HG02678 (cell line): Measurements from ENCODE around the gene STAM2.
"Not testable (repeated sequence)": the region's sequence is repeated elsewhere in the genome, so short reads cannot be mapped to it uniquely, and the experiment has no call there.

Source experiments
- ATAC-seq: cut with Tn5 transposase; IDR thresholded peaks from one replicate; pipeline ENCODE4 v1.9.1; 2021; ENCODE audit warnings: mild to moderate bottlenecking, moderate library complexity; ENCODE audit not compliant: unreplicated experiment

The STAM2 gene

GRCh38 chr2:152114366-152114765, 61.2 kb downstream of the STAM2 start:
- ATAC-seq = no peak

DNA sequence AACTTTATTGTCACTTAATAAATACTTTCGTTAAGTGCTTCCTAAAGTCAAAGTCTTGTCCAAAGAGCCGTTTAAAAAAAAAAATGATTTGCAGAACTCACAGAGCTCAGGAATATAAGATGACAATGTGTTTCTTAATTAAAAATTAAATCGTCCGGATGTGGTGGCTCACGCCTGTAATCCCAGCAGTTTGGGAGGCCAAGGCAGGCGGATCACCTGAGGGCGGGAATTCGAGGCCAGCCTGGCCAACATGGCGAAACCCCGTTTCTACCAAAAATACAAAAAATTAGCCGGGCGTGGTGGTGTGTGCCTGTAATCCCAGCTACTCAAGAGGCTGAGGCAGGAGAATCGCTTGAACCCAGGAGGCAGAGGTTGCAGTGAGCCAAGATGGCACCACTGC, 68.4 kb downstream of the STAM2 start:
- not testable (repeated sequence) for ATAC-seq

DNA sequence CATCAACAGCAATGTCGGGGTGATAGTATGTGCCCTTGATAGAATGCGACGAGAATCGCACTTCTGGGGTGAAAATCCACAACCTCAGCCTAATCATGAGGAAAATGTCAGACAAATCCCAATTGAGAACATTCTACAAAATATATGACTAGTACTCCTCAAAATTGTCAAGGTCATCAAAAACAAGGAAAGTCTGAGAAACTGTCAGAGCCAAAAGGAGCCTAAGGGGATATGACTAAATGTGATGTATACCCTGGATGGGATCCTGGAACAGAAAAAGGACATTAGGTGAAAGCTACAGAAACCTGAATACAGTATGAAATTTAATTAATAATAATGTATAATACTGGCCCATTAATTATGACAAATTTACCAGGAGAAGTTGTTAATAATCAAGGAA, 69.1 kb downstream of the STAM2 start:
- ATAC-seq = no peak

DNA sequence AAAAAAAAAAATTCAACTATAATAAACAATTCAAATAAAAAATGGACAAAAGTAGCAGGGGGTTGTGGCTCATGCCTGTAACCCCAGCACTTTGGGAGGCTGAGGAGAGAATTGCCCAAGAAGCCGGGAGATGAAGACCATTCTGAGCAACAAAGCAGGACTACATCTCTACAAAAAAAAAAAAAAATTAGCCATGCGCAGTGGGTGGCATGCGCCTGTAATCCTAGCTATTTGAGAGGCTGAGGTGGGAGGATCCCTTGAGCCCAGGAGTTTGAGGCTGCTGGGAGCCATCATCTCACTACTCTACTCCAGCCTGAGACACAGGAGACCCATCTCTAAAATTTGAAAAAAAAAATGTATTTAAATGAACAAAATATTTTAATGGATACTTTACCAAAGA, 72.3 kb downstream of the STAM2 start:
- no peak for ATAC-seq

DNA sequence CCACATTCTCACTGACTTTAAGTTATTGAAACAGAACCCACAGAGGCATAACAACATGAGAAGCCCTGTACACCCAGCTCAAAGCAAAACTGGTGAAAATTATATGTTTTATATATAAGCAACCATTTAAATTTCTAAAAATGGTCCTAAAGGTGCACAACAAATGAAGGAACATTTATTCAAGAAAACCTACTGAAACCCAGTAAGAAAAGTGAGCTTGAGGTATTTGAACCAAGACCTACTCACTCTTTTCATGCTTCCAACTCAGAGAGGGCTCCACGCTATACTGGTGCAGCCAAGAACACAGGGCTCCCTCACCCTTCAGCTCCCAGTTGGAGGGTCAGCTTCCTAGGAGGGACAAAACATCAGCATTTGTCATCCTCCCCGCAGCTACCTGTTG, 74.6 kb downstream of the STAM2 start:
- ATAC-seq = no peak

GRCh38 chr2:152099367-152100050, 76.1 kb downstream of the STAM2 start:
- no peak for ATAC-seq

DNA sequence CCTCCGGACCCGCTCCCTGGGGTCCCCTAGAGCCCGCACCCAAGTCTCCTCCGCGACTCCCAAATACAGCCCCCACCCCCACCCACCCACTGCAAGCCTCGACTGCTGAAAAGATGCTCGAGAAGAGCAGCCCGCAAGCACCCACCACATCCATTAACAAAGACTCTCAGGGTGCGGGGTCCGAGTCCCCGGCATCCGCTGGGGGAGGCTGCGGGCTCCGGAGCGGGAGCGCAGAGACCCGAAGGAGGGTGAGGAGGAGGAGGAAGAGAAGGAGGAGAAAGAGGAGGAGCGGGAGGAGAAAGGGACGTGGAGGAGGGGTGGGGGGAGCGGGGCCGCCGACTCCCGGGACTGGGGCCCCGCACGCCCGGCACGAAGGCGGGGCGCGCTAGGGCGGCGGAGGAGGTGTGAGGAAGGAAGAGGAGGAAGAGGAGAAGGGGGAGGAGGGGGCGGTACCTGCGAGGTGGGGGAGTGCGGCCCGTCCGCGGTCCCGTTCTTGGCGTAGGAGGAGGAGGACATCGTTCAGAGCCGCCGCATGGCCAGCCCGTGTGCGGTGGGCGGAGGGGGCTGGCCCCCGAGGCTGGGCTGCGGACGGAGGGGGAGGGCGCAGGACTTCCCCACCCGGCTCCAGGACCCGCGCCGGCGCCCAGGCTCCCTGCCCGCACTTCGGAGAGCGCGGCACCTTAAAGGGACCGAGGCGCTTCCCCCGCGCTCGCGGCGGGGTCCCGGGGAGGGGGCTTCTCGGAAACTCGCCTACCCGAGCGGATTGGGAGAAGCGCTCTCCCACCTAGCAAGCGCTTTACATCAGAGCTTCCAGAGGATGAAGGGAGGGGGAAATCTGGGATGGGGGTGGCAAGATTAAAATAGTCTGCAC, 76.8 kb downstream of the STAM2 start, which contains the start of gene CACNB4:
Gene CACNB4 (minus strand): TSS at position 549 of the 871 bp plus-strand sequence.
- peak; percentile 38 for ATAC-seq

DNA sequence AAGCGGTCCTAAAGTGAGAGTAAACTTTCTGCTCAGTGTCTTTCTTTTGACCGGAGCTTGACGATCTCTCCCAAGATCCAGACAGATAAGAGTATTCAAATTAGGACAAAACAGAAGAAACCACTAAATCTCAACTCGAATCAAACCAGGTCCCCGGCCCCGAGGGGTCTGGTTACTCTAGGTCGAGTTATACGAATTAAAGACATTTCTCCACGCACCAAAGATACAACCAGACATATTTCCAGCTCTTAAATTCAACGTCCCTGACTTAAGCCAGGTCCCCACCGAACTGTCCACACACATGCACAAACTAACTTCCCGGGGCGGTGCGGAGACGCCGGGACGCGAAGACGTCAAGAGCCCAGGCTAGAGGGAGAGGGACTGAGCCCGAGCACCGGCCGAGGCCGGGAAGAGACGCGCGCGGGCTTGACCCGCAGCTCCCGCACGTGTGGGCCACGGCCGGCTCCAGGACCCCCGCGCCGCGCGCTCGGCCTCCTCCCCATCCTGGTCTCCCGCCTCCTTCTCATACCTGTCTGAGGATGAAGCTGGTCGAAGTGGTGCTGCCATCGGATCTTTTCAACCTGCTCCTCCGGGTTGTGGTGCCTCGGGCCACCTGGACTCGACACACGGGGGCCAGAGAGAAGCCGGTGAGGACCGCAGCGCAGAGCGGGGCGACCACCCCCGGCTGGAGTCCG, 77.6 kb downstream of the STAM2 start:
- peak; percentile 42 for ATAC-seq

GRCh38 chr2:152097290-152097800, 78.2 kb downstream of the STAM2 start:
- ATAC-seq = peak; percentile 23

- ATAC-seq = no peak
Measured at GRCh38 chr2:152095146-152095545, 80.4 kb downstream of the STAM2 start.

GRCh38 chr2:152094014-152094413, 81.5 kb downstream of the STAM2 start:
- ATAC-seq = no peak

- no peak for ATAC-seq
Measured at GRCh38 chr2:152093464-152093863, 82.1 kb downstream of the STAM2 start.

GRCh38 chr2:152092095-152092494, 83.5 kb downstream of the STAM2 start:
- no peak for ATAC-seq

DNA sequence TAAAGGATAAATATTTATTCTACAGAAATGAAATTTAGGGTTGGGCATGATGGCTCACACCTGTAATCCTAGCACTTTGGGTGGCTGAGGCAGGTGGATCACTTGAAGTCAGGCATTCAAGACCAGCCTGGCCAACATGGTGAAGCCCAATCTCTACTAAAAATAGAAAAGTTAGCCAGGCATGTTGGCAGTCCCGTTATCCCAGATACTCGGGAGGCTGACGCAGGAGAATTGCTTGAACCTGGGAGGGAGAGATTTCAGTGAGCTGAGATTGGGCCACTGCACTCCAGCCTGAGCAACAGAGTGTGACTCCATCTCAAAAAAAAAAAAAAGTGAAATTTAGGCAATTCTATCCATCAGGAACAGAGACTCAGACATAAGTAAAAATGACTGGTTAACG, 84.8 kb downstream of the STAM2 start:
- ATAC-seq = not testable (repeated sequence)

DNA sequence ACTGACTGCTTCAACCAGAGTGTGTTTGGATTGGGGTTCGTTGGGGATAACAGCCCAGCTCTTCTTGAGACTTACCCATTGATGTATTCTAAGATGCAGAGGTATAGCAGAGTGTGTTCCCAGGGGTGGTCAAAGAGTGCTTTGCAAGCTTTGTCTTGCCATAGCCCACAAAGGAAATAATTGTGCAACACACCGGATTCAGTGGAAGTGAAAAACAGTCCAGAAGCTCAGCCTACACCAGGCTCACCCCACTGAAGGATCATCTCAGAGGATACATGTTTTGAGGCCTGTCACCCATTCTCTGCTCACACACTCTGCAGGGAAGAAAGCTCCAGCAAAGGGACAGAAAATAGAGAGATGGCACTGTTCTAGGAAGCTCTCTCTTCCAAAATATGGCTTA, 86.3 kb downstream of the STAM2 start:
- ATAC-seq = no peak

DNA sequence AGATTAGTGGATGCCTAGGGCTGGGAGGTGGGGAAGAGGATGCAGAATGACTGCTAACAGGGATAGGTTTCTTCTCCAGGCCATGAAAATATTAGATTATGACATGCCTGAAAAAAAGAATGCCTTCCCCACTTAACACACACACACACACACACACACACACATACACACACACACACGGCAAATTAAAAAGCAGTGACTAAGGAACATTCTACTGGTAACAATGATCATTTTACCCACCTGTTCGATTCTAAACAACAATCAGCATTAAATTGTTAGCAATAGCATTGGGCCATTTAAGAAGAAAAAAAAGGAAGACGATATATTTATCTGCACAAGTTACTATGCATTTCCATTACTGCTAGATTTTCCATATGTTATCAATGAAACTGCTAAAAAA, 87.6 kb downstream of the STAM2 start:
- no peak for ATAC-seq

DNA sequence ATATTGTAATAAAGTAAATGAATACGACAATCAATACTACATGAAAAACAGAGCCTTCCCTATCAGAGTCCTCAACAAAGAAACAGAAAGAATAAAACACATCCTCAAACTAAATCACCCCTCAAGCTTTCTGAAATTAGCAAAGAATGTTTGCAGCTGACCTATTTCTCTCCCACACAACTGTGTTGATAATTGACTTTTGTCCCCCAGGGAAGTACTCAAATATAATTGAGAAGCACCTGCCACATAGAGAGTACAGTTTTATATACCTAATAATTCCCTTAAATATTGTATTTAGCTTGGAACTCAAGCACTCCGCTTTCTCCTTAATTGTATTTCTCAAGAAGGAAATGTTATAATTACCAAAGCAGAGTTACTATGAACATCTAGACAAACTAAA, 89.3 kb downstream of the STAM2 start:
- ATAC-seq = no peak

- no peak for ATAC-seq
Measured at GRCh38 chr2:152084076-152084475, 91.5 kb downstream of the STAM2 start.

GRCh38 chr2:152083202-152083875, 92.2 kb downstream of the STAM2 start:
- no peak for ATAC-seq

GRCh38 chr2:152078662-152079061, 96.9 kb downstream of the STAM2 start:
- ATAC-seq = peak; percentile 77

DNA sequence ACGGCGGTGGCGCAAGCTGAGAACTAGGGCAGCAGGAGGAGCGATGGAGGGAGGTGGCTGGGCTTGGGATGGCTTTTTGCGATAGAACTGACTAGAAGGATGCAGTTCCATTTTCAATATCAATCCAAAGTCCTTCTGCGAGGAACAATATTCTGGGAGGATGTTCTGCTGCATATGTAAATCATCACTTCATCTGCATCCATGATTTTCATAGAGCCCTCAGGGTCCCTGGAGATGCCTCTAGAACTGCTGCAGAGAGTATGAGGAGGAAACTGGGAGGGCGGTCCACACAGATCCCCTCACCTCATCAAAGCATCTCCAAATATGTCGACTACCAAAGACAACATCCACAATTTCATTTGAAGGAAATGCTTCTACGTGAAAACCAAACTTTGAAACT, 97.5 kb downstream of the STAM2 start:
- ATAC-seq = no peak
